GM19468 (cell line): Measurements from ENCODE around the gene KIAA0232.

Source experiments
- ATAC-seq: cut with Tn5 transposase; IDR thresholded peaks from one replicate; pipeline ENCODE4 v1.9.1; 2021; ENCODE audit warnings: mild to moderate bottlenecking, moderate library complexity, moderate number of reproducible peaks; ENCODE audit not compliant: unreplicated experiment; ENCODE audit errors: extremely low read depth

KIAA0232 gene

GRCh38 chr4:6929812-6930464 lies 147.4 kb downstream of the KIAA0232 start:
- ATAC-seq, result no peak

GRCh38 chr4:6932475-6932874 lies 149.9 kb downstream of the KIAA0232 start:
- ATAC-seq, result no peak

- ATAC-seq, result no peak
Measured at GRCh38 chr4:6932918-6933317, 150.4 kb downstream of the KIAA0232 start.
